Suprapubic skin (tissue), 4 donors: ENCODE data around the gene SMIM26. TPM values are rescaled to one million over a fixed set of nuclear protein-coding genes. Genes with fewer than 3 reads are reported as not detected.

Source experiments
- DNase-seq, 2 donors: peaks; one replicate each; pipeline ENCODE4 v3.0.0-alpha.2; 2019; ENCODE audit warnings: low spot score in 2 of 2
- H3K27ac ChIP-seq: fragments of 200-600 bp; sonication (generic); one replicate; pipeline ENCODE4 v1.5.1; 2019
- H3K27me3 ChIP-seq: fragments of 200-600 bp; sonication (generic); one replicate; pipeline ENCODE4 v1.5.1; 2019
- H3K36me3 ChIP-seq: fragments of 200-600 bp; sonication (generic); one replicate; pipeline ENCODE4 v1.5.1; 2019
- H3K4me1 ChIP-seq: fragments of 200-600 bp; sonication (generic); one replicate; pipeline ENCODE4 v1.5.1; 2019
- H3K4me3 ChIP-seq: fragments of 200-600 bp; sonication (generic); one replicate; pipeline ENCODE4 v1.5.1; 2019; ENCODE audit warnings: mild to moderate bottlenecking
- H3K9me3 ChIP-seq: fragments of 200-600 bp; sonication (generic); one replicate; pipeline ENCODE4 v1.5.1; 2019
- EP300 ChIP-seq: sonication (generic); formaldehyde crosslinking; IDR thresholded peaks from one replicate; pipeline ENCODE4 v1.6.1; 2017; ENCODE audit warnings: antibody characterized with exemption
- POLR2A ChIP-seq, 2 donors: fragments of 450-650 bp; IDR thresholded peaks; one replicate each; pipeline ENCODE4 v1.6.1; 2017; ENCODE audit warnings: antibody characterized with exemption in 2 of 2, mild to moderate bottlenecking in 2 of 2, moderate library complexity in 2 of 2
- POLR2AphosphoS5 ChIP-seq, 3 donors: sonication (generic); formaldehyde crosslinking; IDR thresholded peaks; one replicate each; pipeline ENCODE4 v1.6.1; 2017; ENCODE audit warnings: antibody characterized with exemption in 3 of 3
- WGBS: methylation state at CpG from one replicate; pipeline ENCODE4 v1.1.5; 2018; 5-methylcytosine and 5-hydroxymethylcytosine counted together
- total RNA-seq, 4 donors: library from RNA; depleted of rRNA; stranded (reverse); fragments of >200 nt; gene quantifications; one replicate each; pipeline ENCODE4 v1.1.0, GENCODE V29; 2016
- TF ChIP-seq, protein P1 (sequence below), 2 donors: fragments of 200-600 bp in 1 of 2; fragments of 450-650 bp in 1 of 2; sonication (generic) in 1 of 2; IDR thresholded peaks; one replicate each; pipeline ENCODE4 v1.5.1; 2016 to 2019; ENCODE audit warnings: antibody characterized with exemption in 2 of 2, mild to moderate bottlenecking in 1 of 2, moderate library complexity in 1 of 2

Gene SMIM26
- total RNA-seq, 4 donors from 2014 or later = 79.4 to 130 (median 104) TPM

DNA sequence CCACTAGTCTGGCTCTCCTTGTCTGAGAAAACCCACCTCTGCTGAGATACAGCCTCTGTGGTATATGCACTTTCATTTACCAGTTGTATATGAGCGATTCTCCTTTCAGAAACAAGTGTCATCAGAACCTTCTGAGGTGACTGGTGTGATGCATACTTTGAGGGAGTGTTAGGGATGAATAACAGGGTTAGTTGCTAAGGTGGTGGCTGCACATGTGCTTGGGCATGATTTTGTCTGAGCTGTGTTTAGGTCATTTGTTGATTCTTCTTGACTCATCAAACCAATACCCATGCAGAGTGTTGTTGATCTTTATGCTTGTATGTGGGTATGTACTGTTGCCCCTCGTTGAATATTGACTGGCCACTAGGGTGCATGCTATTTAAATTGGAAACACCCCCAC lies 46.3 kb downstream of the SMIM26 start:
- peak overlapping the region; percentile 47 for H3K27ac ChIP-seq
- DNase-seq = no peak
- WGBS = 85% methylated on average over 2 of the region's 2 CpGs

DNA sequence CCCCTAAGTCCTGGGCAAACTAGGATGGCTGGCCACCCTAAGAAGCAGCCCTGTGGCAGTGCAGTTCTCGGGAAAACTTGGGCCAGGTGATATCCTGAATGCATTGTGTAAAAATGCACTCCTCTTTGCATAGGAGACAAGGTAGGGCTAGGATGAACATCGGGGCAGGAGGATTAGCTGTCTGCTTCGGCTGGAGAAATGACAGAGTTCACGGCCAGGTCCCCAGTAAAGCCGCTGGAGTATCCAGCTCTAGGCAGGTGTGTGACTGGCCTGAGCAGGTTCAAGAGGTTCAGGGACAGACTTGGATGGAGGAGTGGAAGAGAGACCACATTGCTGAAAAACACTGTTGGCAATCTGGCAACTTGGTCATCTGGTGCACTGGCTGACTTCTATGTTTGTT lies 47.0 kb downstream of the SMIM26 start:
- Histone ChIP-seq H3K4me3 (no peak overlapping the region), H3K27me3 (no peaks in the 10 kb centered on the region), H3K36me3 (peaks cover 5% of the 10 kb centered on the region), H3K27ac (no peak overlapping the region), H3K9me3 (no peaks in the 10 kb centered on the region), H3K4me1 (peaks cover 13% of the 10 kb centered on the region)
- TF ChIP-seq POLR2A (IDR thresholded peaks at IDR 0.05) (no peak), POLR2AphosphoS5 (IDR thresholded peaks at IDR 0.05) (no peak), EP300 (no peak)
- TF ChIP-seq, protein P1, sequence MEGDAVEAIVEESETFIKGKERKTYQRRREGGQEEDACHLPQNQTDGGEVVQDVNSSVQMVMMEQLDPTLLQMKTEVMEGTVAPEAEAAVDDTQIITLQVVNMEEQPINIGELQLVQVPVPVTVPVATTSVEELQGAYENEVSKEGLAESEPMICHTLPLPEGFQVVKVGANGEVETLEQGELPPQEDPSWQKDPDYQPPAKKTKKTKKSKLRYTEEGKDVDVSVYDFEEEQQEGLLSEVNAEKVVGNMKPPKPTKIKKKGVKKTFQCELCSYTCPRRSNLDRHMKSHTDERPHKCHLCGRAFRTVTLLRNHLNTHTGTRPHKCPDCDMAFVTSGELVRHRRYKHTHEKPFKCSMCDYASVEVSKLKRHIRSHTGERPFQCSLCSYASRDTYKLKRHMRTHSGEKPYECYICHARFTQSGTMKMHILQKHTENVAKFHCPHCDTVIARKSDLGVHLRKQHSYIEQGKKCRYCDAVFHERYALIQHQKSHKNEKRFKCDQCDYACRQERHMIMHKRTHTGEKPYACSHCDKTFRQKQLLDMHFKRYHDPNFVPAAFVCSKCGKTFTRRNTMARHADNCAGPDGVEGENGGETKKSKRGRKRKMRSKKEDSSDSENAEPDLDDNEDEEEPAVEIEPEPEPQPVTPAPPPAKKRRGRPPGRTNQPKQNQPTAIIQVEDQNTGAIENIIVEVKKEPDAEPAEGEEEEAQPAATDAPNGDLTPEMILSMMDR (IDR thresholded peaks at IDR 0.05) = no peak
- no peak for DNase-seq
- WGBS = 93% methylated on average over 5 of the region's 5 CpGs

More for the DNA sequence above, 46.3 kb downstream of the SMIM26 start:
- peaks cover 13% of the 10 kb centered on the region for H3K4me1 ChIP-seq
- H3K27me3 ChIP-seq = no peaks in the 10 kb centered on the region
- TF ChIP-seq, protein P1 (IDR thresholded peaks at IDR 0.05) = no peak
- TF ChIP-seq EP300 = no peak
- no peak for TF ChIP-seq POLR2A (IDR thresholded peaks at IDR 0.05)
- TF ChIP-seq POLR2AphosphoS5 (IDR thresholded peaks at IDR 0.05) = no peak
- H3K4me3 ChIP-seq = no peak overlapping the region
- no peaks in the 10 kb centered on the region for H3K9me3 ChIP-seq
- peaks cover 5% of the 10 kb centered on the region for H3K36me3 ChIP-seq

DNA sequence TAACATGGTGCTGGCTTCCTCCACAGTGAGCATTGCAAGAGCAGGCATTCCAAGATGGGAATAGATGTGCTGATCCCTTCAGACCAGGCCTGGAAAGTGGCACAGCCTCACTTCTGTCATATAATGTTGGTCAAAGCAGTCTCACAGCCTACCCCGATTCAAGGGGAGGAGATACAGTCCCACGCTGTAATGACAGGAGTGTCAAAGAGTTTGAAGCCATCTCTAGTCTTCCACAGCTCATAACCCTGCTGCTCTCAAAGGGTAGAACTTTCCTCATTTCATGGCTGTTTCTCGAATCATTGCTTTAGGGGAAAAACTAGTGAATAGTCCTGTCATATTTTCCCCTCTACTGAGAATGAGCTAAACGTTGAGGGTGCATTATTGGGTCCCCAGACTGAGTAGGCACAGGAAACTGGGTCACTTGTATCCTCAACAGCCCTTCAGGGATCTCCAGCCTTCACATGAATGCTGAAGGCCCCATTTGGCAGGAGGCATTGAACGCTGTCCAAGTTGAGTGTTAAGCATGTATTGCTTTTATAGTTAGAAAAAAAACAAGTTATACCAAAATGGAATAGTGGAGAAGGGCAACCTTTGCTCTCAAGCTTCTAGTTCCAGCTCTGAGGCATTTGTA lies 47.9 kb downstream of the SMIM26 start:
- Histone ChIP-seq H3K36me3 (peaks cover 5% of the 10 kb centered on the region), H3K4me1 (peaks cover 13% of the 10 kb centered on the region), H3K4me3 (no peak overlapping the region), H3K9me3 (no peaks in the 10 kb centered on the region), H3K27me3 (no peaks in the 10 kb centered on the region), H3K27ac (no peak overlapping the region)
- whole genome bisulfite sequencing = 45% methylated on average over 5 of the region's 5 CpGs
- no peak for TF ChIP-seq EP300
- TF ChIP-seq, protein P1 (IDR thresholded peaks at IDR 0.05) = no peak
- no peak for TF ChIP-seq POLR2A (IDR thresholded peaks at IDR 0.05)
- TF ChIP-seq POLR2AphosphoS5 (IDR thresholded peaks at IDR 0.05) = no peak
- DNase-seq = no peak

Other genes starting within 250 kb of the SMIM26 start
- 1 to 10 TPM; 1.7 to 4.5 (median 3.0) TPM for gene DZANK1, start 100.4 kb upstream of the SMIM26 start, total RNA-seq
- gene POLR3F, start 100.0 kb upstream of the SMIM26 start, total RNA-seq = 10 to 100 TPM in 1 of 4 donors, 1 to 10 TPM in 3; 6.9 to 13.7 (median 7.1) TPM
- 10 to 100 TPM; 17.7 to 32.9 (median 19.1) TPM for gene RBBP9, start 70.2 kb upstream of the SMIM26 start, total RNA-seq
- gene SEC23B, start 59.5 kb upstream of the SMIM26 start, total RNA-seq = 10 to 100 TPM; 37.5 to 53.2 (median 49.6) TPM
- gene DTD1, start 20.6 kb downstream of the SMIM26 start, total RNA-seq = 10 to 100 TPM; 22.5 to 33.2 (median 27.0) TPM
- not detected for gene SCP2D1, start 246.4 kb downstream of the SMIM26 start, total RNA-seq